ENCODE data around the gene E2F1.

Gene E2F1

DNA sequence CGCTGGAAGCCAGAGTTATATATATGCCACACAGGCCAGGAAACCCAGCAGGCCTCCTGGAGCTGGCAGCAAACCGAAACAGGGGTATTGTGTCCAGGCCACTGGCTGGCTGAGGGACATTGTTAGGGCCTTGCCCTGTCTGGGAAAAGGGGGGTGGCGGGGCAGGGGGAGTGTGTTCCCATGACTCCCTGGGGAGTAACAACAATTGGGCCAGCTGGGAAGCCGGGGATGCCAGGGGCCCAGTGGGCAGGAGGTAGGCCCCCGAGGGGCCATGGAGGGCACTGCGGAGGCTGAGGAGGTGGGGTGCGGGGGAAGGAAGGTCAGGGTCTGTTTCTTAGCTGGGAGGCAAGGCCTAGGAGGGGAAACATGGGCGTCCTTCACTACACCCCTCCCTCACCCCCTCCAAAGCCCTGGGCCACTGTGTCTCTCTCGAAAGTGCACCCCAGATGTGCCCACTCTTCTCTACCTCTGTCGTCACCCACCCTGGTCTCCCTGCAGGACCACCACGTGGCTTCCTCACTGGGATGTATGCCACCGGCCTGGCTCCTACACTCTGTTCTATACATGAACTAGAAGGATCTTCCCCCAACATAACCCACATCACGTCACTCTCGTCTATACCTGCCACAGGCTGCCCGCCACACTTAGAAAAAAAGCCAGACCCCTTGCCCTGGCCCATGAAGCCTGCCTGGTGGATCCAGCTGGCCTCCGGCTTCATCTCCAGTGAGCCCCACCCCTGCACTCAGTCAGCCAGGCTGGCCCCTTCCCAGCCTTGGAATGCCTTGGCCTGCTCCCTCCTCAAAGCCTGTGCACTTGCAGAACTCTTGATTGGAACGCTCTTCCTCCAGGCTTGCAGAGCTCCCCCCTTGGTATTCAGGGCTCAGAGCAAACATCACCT, 7.8 kb upstream of the E2F1 start:
- DNase-seq, result peak in 1 of 2 donors; percentile 78
- TF ChIP-seq, protein P1, sequence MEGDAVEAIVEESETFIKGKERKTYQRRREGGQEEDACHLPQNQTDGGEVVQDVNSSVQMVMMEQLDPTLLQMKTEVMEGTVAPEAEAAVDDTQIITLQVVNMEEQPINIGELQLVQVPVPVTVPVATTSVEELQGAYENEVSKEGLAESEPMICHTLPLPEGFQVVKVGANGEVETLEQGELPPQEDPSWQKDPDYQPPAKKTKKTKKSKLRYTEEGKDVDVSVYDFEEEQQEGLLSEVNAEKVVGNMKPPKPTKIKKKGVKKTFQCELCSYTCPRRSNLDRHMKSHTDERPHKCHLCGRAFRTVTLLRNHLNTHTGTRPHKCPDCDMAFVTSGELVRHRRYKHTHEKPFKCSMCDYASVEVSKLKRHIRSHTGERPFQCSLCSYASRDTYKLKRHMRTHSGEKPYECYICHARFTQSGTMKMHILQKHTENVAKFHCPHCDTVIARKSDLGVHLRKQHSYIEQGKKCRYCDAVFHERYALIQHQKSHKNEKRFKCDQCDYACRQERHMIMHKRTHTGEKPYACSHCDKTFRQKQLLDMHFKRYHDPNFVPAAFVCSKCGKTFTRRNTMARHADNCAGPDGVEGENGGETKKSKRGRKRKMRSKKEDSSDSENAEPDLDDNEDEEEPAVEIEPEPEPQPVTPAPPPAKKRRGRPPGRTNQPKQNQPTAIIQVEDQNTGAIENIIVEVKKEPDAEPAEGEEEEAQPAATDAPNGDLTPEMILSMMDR (IDR thresholded peaks at IDR 0.05), result no peak
- H3K27ac ChIP-seq, result peak overlapping the region; percentile 72 to 74

DNA sequence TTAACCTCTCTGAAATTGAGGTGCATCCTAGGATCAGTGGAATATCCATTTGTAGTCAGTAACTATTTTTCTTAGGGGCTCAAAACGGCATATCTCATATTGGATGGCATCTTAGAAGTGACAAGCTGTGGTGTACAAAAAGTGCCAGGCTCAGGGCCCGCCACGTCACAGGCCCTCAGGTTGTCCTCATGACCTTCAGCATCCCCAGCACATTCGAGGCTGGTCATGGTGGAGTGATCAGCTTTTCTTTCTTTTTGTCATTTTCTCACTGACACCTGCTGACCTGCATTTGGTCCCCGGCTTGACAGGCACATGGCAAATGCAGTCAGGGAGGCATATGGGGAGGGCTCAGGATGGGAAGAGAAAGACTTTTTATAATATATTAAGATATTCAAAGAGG, 7.1 kb upstream of the E2F1 start:
- Histone ChIP-seq H3K27me3 (no peaks in the 10 kb centered on the region), H3K27ac (peak overlapping the region; percentile 72 to 74), H3K4me1 (peaks cover 0 to 26% (median 17%) of the 10 kb centered on the region in 4 donors), H3K4me3 (no peak overlapping the region), H3K36me3 (no peaks in the 10 kb centered on the region), H3K9me3 (no peaks in the 10 kb centered on the region)
- TF ChIP-seq, protein P1 (IDR thresholded peaks at IDR 0.05), result no peak
- intact Hi-C loops (cut with DNase I; ENCODE audit: low total_unique reads), result no loop called here
- no peak for DNase-seq

More for the DNA sequence above, 7.8 kb upstream of the E2F1 start:
- Histone ChIP-seq H3K9me3 (no peaks in the 10 kb centered on the region), H3K4me1 (peaks cover 0 to 26% (median 17%) of the 10 kb centered on the region in 4 donors), H3K27me3 (no peaks in the 10 kb centered on the region), H3K36me3 (no peaks in the 10 kb centered on the region), H3K4me3 (no peak overlapping the region)
- intact Hi-C loops (cut with DNase I; ENCODE audit: low total_unique reads), result no loop called here

- TF ChIP-seq, protein P1 (IDR thresholded peaks at IDR 0.05), result no peak
- intact Hi-C loops (cut with DNase I; ENCODE audit: low total_unique reads), result loop anchor here (10.0 kb wide), 1 partner anchor 45 kb away; the partner anchor contains the start of gene ZNF341
- H3K27ac ChIP-seq, result no peak overlapping the region
- H3K9me3 ChIP-seq, result no peaks in the 10 kb centered on the region
- H3K4me3 ChIP-seq, result no peak overlapping the region
- DNase-seq, result no peak
- peaks cover 0 to 31% (median 22%) of the 10 kb centered on the region in 4 donors for H3K4me1 ChIP-seq
- no peaks in the 10 kb centered on the region for H3K36me3 ChIP-seq
- no peaks in the 10 kb centered on the region for H3K27me3 ChIP-seq
These were observed 3.8 kb upstream of the E2F1 start for GRCh38 chr20:33689973-33690372.

GRCh38 chr20:33689493-33689892, 3.3 kb upstream of the E2F1 start:
- Histone ChIP-seq H3K36me3 (no peaks in the 10 kb centered on the region), H3K9me3 (no peaks in the 10 kb centered on the region), H3K4me1 (peaks cover 0 to 28% (median 21%) of the 10 kb centered on the region in 4 donors), H3K27ac (no peak overlapping the region), H3K27me3 (no peaks in the 10 kb centered on the region), H3K4me3 (no peak overlapping the region)
- DNase-seq, result no peak
- TF ChIP-seq, protein P1 (IDR thresholded peaks at IDR 0.05), result no peak
- intact Hi-C loops (cut with DNase I; ENCODE audit: low total_unique reads), result loop anchor here (10.0 kb wide), 1 partner anchor 45 kb away; the partner anchor contains the start of gene ZNF341

GRCh38 chr20:33688938-33689424, 2.8 kb upstream of the E2F1 start:
- intact Hi-C loops (cut with DNase I; ENCODE audit: low total_unique reads), result loop anchor here (10.0 kb wide), 1 partner anchor 46 kb away; the partner anchor contains the start of gene ZNF341
- Histone ChIP-seq H3K36me3 (no peaks in the 10 kb centered on the region), H3K4me3 (no peak overlapping the region), H3K27me3 (no peaks in the 10 kb centered on the region), H3K4me1 (peaks cover 0 to 23% (median 16%) of the 10 kb centered on the region in 4 donors), H3K27ac (no peak overlapping the region), H3K9me3 (no peaks in the 10 kb centered on the region)
- no peak for DNase-seq
- TF ChIP-seq, protein P1 (IDR thresholded peaks at IDR 0.05), result no peak
